D341Med (cell line): ENCODE results near the gene NCF4.

Experiments
- DNase-seq: peaks from one replicate; pipeline ENCODE4 v3.0.0; 2012; ENCODE audit warnings: low spot score

Gene NCF4

GRCh38 chr22:36838119-36839030, 22.4 kb upstream of the NCF4 start:
- DNase-seq = no peak

GRCh38 chr22:36839356-36840073, 21.3 kb upstream of the NCF4 start:
- no peak for DNase-seq

GRCh38 chr22:36840106-36840505, 20.7 kb upstream of the NCF4 start:
- no peak for DNase-seq

GRCh38 chr22:36846271-36846670, 14.5 kb upstream of the NCF4 start:
- no peak for DNase-seq

- no peak for DNase-seq
Measured at GRCh38 chr22:36846949-36847348, 13.9 kb upstream of the NCF4 start.

GRCh38 chr22:36850056-36850455, 10.8 kb upstream of the NCF4 start:
- DNase-seq = no peak

GRCh38 chr22:36850682-36851081, 10.1 kb upstream of the NCF4 start:
- no peak for DNase-seq

- no peak for DNase-seq
Measured at GRCh38 chr22:36852056-36852973, 8.5 kb upstream of the NCF4 start.

GRCh38 chr22:36853407-36854099, 7.3 kb upstream of the NCF4 start:
- DNase-seq = peak; percentile 84

- no peak for DNase-seq
Measured at GRCh38 chr22:36855478-36855877, 5.3 kb upstream of the NCF4 start.

- peak; percentile 92 for DNase-seq
Measured at GRCh38 chr22:36856121-36856791, 4.5 kb upstream of the NCF4 start.

GRCh38 chr22:36856792-36857135, 4.0 kb upstream of the NCF4 start:
- DNase-seq = no peak

- no peak for DNase-seq
Measured at GRCh38 chr22:36858156-36858555, 2.6 kb upstream of the NCF4 start.

- DNase-seq = no peak
Measured at GRCh38 chr22:36858966-36859365, 1.8 kb upstream of the NCF4 start.

- DNase-seq = no peak
Measured at GRCh38 chr22:36860017-36860416, 789 bp upstream of the NCF4 start.

- DNase-seq = no peak
Measured at GRCh38 chr22:36860438-36860820, 377 bp upstream of the NCF4 start.

- DNase-seq = no peak
Measured at GRCh38 chr22:36862251-36863242, 1.7 kb downstream of the NCF4 start.

- no peak for DNase-seq
Measured at GRCh38 chr22:36863281-36863680, 2.5 kb downstream of the NCF4 start.

GRCh38 chr22:36863979-36864378, 3.2 kb downstream of the NCF4 start:
- no peak for DNase-seq
